GM12878 (cell line): ENCODE measurements around the gene BDH1. TPM values are rescaled to one million over a fixed set of nuclear protein-coding genes. Genes with fewer than 3 reads are reported as not detected.

ENCODE experiments used
- ATAC-seq: fragments of 200-7000 bp; cut with Tn5 transposase; 3 replicates; pipeline ENCODE4 v1.9.1; 2020; ENCODE audit warnings: mild to moderate bottlenecking, moderate library complexity
- BruUV-seq: library from RNA; stranded (reverse); fragments of 400-500 nt; replicated peaks from 2 replicates; lab custom pipeline; 2021; lab: Mats Ljungman, UMichigan
- CTCF ChIA-PET: fragments of 300-600 bp; sonication (Branson Sonifier 250); formaldehyde crosslinking; extraction: SDS; loops from one replicate; lab custom pipeline; 2021; ENCODE audit warnings: inconsistent platforms; lab: Yijun Ruan, JAX
- POLR2A ChIA-PET: fragments of 350-600 bp; formaldehyde crosslinking; extraction: SDS; loops from one replicate; lab custom pipeline; 2021; ENCODE audit warnings: inconsistent platforms; lab: Charles Lee
- RAD21 ChIA-PET: fragments of 300-600 bp; sonication (Branson Sonifier 250); formaldehyde crosslinking; loops from one replicate; lab custom pipeline; 2023; ENCODE audit warnings: antibody characterized with exemption; ENCODE audit not compliant: unreplicated experiment; lab: Charles Lee
- SMC1A ChIA-PET: fragments of 300-600 bp; sonication (Branson Sonifier 250); formaldehyde crosslinking; loops from one replicate; lab custom pipeline; 2023; ENCODE audit not compliant: unreplicated experiment, uncharacterized antibody; lab: Charles Lee
- DNase-seq: peaks from one replicate; pipeline ENCODE4 v3.0.0-alpha.2; 2011; ENCODE audit warnings: low read depth, low spot score
- FAIRE-seq: peaks from 3 replicates; lab custom pipeline; 2011; peaks lifted over from hg19 to GRCh38; lab: Jason Lieb, UNC
- H2AFZ ChIP-seq: 2 replicates; pipeline ENCODE4 v1.6.0; 2011; ENCODE audit warnings: low read depth, low read length, control low read depth; ENCODE audit not compliant: control insufficient read depth
- H3K27ac ChIP-seq: 2 replicates; pipeline ENCODE4 v1.5.1; 2011; ENCODE audit warnings: control low read depth; ENCODE audit not compliant: control insufficient read depth, insufficient read depth
- H3K27me3 ChIP-seq, 2 experiments: replicated peaks in 1 of 2; 2 replicates each; pipeline versions ENCODE4 v1.6.0 to v1.6.1; 2011; ENCODE audit warnings: low read length in 1 of 2; ENCODE audit not compliant: control insufficient read depth in 2 of 2, insufficient read depth in 2 of 2
- H3K36me3 ChIP-seq, 2 experiments: 2 replicates each; pipeline ENCODE4 v1.5.1; 2011; ENCODE audit warnings: low read length in 1 of 2; ENCODE audit not compliant: control insufficient read depth in 2 of 2, insufficient read depth in 2 of 2
- H3K4me1 ChIP-seq: 2 replicates; pipeline ENCODE4 v1.6.1; 2011; ENCODE audit warnings: mild to moderate bottlenecking, low read length, moderate library complexity, mixed read lengths; ENCODE audit not compliant: control insufficient read depth, insufficient read depth
- H3K4me2 ChIP-seq: 2 replicates; pipeline ENCODE4 v1.6.0; 2011; ENCODE audit warnings: control low read depth; ENCODE audit not compliant: control insufficient read depth, insufficient read depth
- H3K4me3 ChIP-seq: fragments of 200-600 bp; sonication (generic); 2 replicates; pipeline ENCODE4 v1.5.1; 2016
- H3K79me2 ChIP-seq: 2 replicates; pipeline ENCODE4 v1.6.0; 2011; ENCODE audit warnings: low read length; ENCODE audit not compliant: control insufficient read depth, insufficient read depth
- H3K9ac ChIP-seq: 2 replicates; pipeline ENCODE4 v1.8.0; 2011; ENCODE audit warnings: low read length, control low read depth, mixed read lengths; ENCODE audit not compliant: control insufficient read depth, insufficient read depth
- H3K9me3 ChIP-seq: replicated peaks from 3 replicates; pipeline ENCODE4 v1.5.1; 2011; ENCODE audit warnings: mild to moderate bottlenecking, low read length; ENCODE audit not compliant: control insufficient read depth, insufficient read depth
- H4K20me1 ChIP-seq: 2 replicates; pipeline ENCODE4 v1.6.0; 2011; ENCODE audit not compliant: control insufficient read depth, insufficient read depth
- ATF7 ChIP-seq: fragments of 450-650 bp; IDR thresholded peaks from 2 replicates; pipeline ENCODE4 v1.6.1; 2016; ENCODE audit warnings: low read depth, mild to moderate bottlenecking
- CBX3 ChIP-seq: fragments of 200-600 bp; sonication (generic); IDR thresholded peaks from 2 replicates; pipeline ENCODE4 v1.6.1; 2016; ENCODE audit warnings: low read depth, borderline replicate concordance
- LARP7 ChIP-seq: fragments of 450-650 bp; IDR thresholded peaks from 2 replicates; pipeline ENCODE4 v1.6.1; 2017; ENCODE audit warnings: mild to moderate bottlenecking
- MYC ChIP-seq: IDR thresholded peaks from 2 replicates; pipeline ENCODE4 v1.6.1; 2011; ENCODE audit warnings: mild to moderate bottlenecking, low read length, moderate library complexity, inconsistent platforms; ENCODE audit not compliant: insufficient read depth, insufficient replicate concordance, insufficient read length, severe bottlenecking
- NRF1 ChIP-seq: conservative IDR thresholded peaks from 2 replicates; pipeline ENCODE4 v1.6.1; 2011; ENCODE audit warnings: mild to moderate bottlenecking, low read depth, low read length, improper control_type of control experiment
- RUNX3 ChIP-seq: IDR thresholded peaks from 2 replicates; pipeline ENCODE4 v1.6.1; 2012; ENCODE audit warnings: low read length, inconsistent platforms
- SIX5 ChIP-seq: IDR thresholded peaks from 2 replicates; pipeline ENCODE4 v1.6.1; 2011; ENCODE audit warnings: mild to moderate bottlenecking, low read depth, low read length, moderate library complexity; ENCODE audit not compliant: severe bottlenecking
- STAT3 ChIP-seq: IDR thresholded peaks from 2 replicates; pipeline ENCODE4 v1.6.1; 2011; ENCODE audit warnings: low read depth, low read length, improper control_type of control experiment
- ZNF207 ChIP-seq: fragments of 450-650 bp; IDR thresholded peaks from 2 replicates; pipeline ENCODE4 v1.6.1; 2014; ENCODE audit warnings: antibody characterized with exemption, mild to moderate bottlenecking, borderline replicate concordance
- WGBS: methylation state at CpG from one replicate; pipeline ENCODE4 v1.1.6; 2016; ENCODE audit warnings: low lambda C conversion rate; ENCODE audit not compliant: insufficient replicate concordance, insufficient coverage; ENCODE audit errors: missing lambda C conversion rate; 5-methylcytosine and 5-hydroxymethylcytosine counted together
- in situ Hi-C: fragments of 300-500 bp; cut with MboI; formaldehyde crosslinking; loops from 9 replicates; pipeline ENCODE4 v1.14.3; 2018; ENCODE audit warnings: mixed read lengths
- intact Hi-C: fragments of 100-400 bp; cut with micrococcal nuclease; formaldehyde crosslinking; loops from one replicate; pipeline ENCODE4 v1.14.2; 2022; ENCODE audit not compliant: unreplicated experiment
- polyA plus RNA-seq, 11 experiments: library from polyadenylated mRNA; depleted of rRNA in 4 of 11; unstranded in 6 of 11; stranded (reverse) in 5 of 11; fragments of >200 nt; fragmentation: Nextera tagmentation in 4 of 11; fragmentation: Illumina TruSeq in 1 of 11; extraction: Ambion mirVana in 4 of 11; extraction: Trizol in 1 of 11; gene quantifications; 1 replicate in 1 of 11; 2 replicates in 10 of 11; pipeline versions ENCODE4 v1.2.1 to v1.2.3, GENCODE V29; 2011 to 2016; ENCODE audit warnings: inconsistent platforms in 2 of 11, missing spikeins in 2 of 11, low read depth in 1 of 11
- total RNA-seq, 4 experiments: library from RNA; depleted of rRNA in 3 of 4; stranded (reverse); fragments of >200 nt in 3 of 4; fragmentation: Illumina TruSeq in 1 of 4; extraction: Trizol in 1 of 4; gene quantifications; 2 replicates each; pipeline versions ENCODE4 v1.2.1 to v1.2.3, GENCODE V29; 2013 to 2021

BDH1 gene
- total and polyA plus RNA-seq, 10 of the 15 experiments (the other 5 are each of a cell fraction or from before 2014, with no cell fraction given), result 11.3 to 84.5 (median 60.3) TPM

DNA sequence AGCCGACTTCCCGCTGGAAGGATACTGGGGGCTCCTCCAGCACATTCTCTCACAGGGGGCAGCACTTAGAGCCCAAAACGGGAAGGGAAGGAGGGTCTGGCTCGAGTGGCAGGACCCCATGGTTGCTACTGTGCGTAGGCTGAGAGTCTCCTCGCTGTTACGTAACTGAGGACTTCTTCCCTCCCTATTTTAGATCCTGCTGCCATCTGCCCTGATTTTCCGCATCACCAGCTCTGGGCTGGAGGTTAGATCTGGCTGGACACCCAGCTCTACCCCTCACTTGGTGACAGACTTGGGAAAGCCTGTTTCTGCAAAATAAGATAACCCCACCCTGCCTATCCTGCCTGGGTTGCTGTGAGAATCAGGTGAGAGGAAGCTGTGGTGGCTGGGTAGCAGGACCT lies 47.7 kb downstream of the BDH1 start:
- ChIA-PET SMC1A (interaction anchor here (1.0 to 3.1 kb wide), 3 partner anchors 139 to 285 kb away, joined by 3 to 14 read pairs (median 6); no protein-coding TSS in a partner anchor), CTCF (interaction anchor here (1.2 to 4.0 kb wide), 2 partner anchors 8 to 251 kb away, joined by 4 to 30 read pairs; no protein-coding TSS in a partner anchor), RAD21 (interaction anchor here (0.6 to 4.5 kb wide), 3 partner anchors 113 to 524 kb away, joined by 3 to 26 read pairs (median 3); no protein-coding TSS in a partner anchor), POLR2A (no interaction called here)
- Histone ChIP-seq H3K9me3 (no peaks in the 10 kb centered on the region), H3K79me2 (no peaks in the 10 kb centered on the region), H3K36me3 (peaks cover 0 to 10% of the 10 kb centered on the region in 2 experiments; a peak in 3 of 4 replicates), H3K4me1 (no peaks in the 10 kb centered on the region), H3K4me2 (no peak overlapping the region), H3K9ac (no peak overlapping the region), H3K27ac (no peak overlapping the region), H3K27me3 (no peaks in the 10 kb centered on the region), H4K20me1 (no peaks in the 10 kb centered on the region; the same call in 1 of the 2 replicates), H3K4me3 (no peak overlapping the region), H2AFZ (no peak overlapping the region)
- ATAC-seq (no peak), FAIRE-seq (no peak), DNase-seq (no peak)
- TF ChIP-seq LARP7 (no peak), NRF1 (no peak)
- intact Hi-C loops, result no loop called here
- 86% methylated on average over 8 of the region's 8 CpGs for WGBS
- in situ Hi-C loops, result loop anchor here (25.0 kb wide), 1 partner anchor 521 kb away; no protein-coding TSS in a partner anchor
- no TSS peak for BruUV-seq

DNA sequence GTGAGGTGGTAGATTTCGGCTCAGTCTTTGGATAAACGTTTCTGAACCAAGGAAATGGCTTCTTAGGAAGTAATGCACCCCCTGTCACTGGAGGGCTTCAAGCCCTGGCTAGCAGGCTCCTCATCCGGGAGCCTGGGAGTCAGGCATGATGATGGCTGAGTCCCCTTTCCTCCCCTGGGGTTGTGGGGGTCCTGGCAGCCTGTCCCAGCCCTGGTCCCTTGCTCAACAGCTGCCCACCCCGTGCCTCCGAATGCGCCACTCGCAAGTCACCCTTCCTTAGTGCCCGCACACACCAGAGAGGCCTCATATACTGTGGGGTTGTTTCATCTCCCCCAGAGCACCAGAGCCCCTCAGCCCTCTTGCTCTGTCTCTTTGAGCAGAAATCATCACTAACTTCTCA lies 48.2 kb downstream of the BDH1 start:
- in situ Hi-C loops, result loop anchor here (25.0 kb wide), 1 partner anchor 520 kb away; no protein-coding TSS in a partner anchor

More for the DNA sequence above, 48.2 kb downstream of the BDH1 start:
- FAIRE-seq (no peak), ATAC-seq (no peak), DNase-seq (no peak)
- no peak overlapping the region for H2AFZ ChIP-seq
- H4K20me1 ChIP-seq, result no peaks in the 10 kb centered on the region; the same call in 1 of the 2 replicates
- BruUV-seq, result no TSS peak
- no peaks in the 10 kb centered on the region for H3K27me3 ChIP-seq
- H3K9ac ChIP-seq, result no peak overlapping the region
- SMC1A ChIA-PET, result interaction anchor here (1.0 to 3.1 kb wide), 3 partner anchors 138 to 285 kb away, joined by 3 to 14 read pairs (median 6); no protein-coding TSS in a partner anchor
- CTCF ChIA-PET, result interaction anchor here (1.2 to 4.0 kb wide), 2 partner anchors 9 to 251 kb away, joined by 4 to 30 read pairs; no protein-coding TSS in a partner anchor
- no peak overlapping the region for H3K4me3 ChIP-seq
- no peaks in the 10 kb centered on the region for H3K9me3 ChIP-seq
- TF ChIP-seq ATF7 (no peak), SIX5 (no peak), CBX3 (no peak), ZNF207 (no peak), MYC (no peak), STAT3 (no peak), RUNX3 (no peak)
- peaks cover 0 to 6% of the 10 kb centered on the region in 2 experiments; a peak in 3 of 4 replicates for H3K36me3 ChIP-seq
- peaks cover 2% of the 10 kb centered on the region for H3K4me1 ChIP-seq
- no peak overlapping the region for H3K4me2 ChIP-seq
- H3K27ac ChIP-seq, result no peak overlapping the region
- intact Hi-C loops, result no loop called here
- H3K79me2 ChIP-seq, result no peaks in the 10 kb centered on the region
- WGBS, result 67% methylated on average over 8 of the region's 8 CpGs
- RAD21 ChIA-PET, result interaction anchor here (0.6 to 4.5 kb wide), 4 partner anchors 9 to 523 kb away, joined by 3 to 26 read pairs (median 3); no protein-coding TSS in a partner anchor
- POLR2A ChIA-PET, result no interaction called here
